HG02885 (cell line): Measurements from ENCODE around the gene FBN1.

ENCODE experiments used
- ATAC-seq: cut with Tn5 transposase; IDR thresholded peaks from one replicate; pipeline ENCODE4 v1.9.1; 2021; ENCODE audit warnings: mild to moderate bottlenecking; ENCODE audit not compliant: unreplicated experiment, poor library complexity

The FBN1 gene

DNA sequence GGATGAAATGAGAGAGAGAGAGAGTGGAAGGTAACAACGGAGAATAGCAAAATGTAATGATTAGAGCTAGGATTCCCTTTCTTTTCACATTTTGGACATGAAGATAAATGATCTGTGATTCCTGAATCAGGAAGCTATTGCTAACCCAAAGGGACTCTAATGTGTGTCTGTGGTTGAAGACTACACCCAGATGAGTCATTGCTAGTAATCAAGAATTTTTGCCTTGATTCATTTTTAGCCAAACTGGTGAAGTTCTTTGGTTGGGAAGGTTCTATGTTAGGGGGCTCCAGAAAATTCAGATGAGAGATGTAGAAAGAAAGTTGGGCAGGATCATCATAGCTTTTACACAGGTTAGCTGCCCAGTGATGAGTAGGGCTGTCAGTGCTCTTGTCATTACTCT is 197.9 kb downstream of the FBN1 start:
- no peak for ATAC-seq

DNA sequence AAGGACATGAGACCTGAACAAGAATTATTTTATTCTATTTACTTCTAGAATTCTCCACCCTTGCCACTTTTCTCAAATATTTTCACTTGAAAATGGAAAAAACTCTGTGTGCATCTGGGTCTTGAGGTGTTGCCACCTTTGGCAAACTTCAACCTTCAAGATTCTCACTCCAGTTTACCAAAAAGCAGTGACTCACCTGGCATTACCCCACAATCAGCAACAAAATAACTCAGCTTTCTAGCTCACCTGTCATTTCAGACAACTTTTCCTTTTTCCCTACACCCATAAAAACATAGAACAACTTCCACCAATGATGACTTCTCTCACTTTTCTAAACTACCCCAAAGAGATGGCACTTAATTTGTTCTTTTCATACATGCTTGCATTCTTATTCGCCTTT is 198.5 kb downstream of the FBN1 start:
- ATAC-seq, result no peak

DNA sequence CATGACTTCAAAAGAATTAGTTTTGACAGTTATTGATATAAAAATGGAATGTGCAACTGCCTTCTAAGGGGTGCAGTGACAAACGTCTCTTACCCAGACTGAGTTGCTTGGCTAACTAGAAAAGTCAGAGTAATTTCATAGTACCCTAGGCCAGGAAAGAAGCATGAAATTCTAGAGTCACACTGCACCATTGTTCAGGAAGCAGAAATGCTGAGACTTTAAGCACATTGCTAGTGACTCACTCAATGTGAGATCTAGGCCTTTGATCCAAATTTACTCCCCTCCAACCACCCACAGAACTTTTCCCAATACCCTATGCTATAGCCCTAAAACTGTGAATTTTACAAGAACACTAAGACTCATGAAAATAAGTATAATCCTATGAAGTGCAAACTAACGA is 203.5 kb downstream of the FBN1 start:
- no peak for ATAC-seq

DNA sequence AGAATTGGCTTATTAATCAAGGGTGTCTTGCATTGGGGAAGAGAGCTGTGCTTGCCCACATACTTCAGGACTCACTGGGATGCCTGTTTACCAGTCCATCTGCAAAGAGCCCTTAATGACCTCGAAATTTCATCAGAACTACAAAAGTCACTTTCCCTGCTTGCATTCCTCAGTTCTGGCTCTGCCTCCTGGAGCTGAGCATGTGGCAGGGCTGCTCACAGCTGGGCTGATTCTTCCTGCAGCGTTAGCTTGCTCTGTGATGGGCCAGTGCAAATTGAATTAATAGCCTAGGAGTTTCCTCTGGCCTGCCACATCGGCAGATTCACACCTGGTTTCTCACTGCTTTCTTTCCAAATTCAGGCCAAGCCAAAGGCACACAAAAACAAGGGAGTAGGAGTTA is 205.4 kb downstream of the FBN1 start:
- ATAC-seq, result no peak

DNA sequence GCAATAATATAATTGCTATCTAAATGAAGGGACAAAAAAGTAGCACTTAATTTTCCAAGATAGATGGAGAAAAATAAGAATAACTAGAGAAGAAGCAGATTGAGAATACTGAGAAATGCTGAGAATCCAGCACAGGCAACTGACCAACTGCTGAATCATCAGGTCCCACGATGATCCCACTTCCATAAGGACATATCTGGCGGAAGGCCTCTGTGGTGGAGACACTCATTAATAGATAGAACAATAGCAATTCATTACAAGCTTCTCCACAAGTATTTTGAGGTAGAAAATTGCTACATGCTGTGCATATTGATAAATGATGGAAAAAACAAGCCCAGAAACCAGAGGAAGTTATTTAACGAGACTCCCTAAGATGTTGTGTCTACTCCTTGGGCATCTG is 208.3 kb downstream of the FBN1 start:
- ATAC-seq, result no peak

DNA sequence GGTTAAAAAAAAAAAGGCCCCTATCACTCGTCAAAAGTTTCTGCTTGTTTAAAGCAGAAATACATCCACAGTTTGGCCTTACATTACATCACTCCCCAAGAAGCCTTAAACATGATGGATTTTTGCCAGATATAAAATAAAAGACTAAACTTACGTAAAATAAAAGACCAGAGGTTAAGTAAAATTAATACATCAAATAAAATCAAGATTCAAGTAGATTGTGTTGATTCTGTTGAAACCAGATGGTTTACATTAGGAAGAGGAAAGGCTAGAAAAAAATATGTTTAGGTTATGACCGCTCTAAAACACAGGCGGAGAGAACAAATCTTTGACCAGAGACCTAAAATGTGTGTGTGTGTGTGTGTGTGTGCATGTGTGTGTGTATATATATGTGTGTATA is 210.2 kb downstream of the FBN1 start:
- no peak for ATAC-seq

DNA sequence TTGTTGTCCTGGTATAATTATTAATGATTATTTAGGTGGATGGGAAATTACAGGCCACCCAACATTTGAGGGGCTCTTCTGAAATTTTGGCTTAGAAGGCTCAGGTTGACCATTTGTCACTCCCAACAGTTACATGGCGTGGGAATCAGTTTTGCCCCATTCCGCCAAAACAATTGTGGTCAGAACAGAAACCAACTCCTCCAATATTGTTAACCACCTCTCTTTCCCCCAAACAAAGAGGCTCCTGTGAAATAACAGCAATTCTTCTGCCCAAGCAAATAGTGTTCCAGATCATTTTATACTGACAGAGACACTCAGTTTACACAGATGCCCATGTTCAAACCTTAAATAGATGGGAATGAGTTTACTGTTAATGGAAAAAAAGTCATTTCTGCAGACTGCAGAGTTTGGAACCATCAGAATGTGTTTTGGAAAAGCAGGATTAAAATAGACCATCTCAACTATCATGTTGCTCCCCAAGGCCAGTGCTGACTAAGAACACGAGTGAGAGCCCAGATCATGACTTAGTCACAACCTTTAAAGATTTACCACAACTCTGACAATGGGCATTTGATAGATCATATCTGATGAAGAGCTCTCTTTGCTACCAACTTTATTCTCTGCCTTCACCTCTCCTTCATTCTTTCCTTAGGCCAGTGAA is 212.2 kb downstream of the FBN1 start:
- peak; percentile 78 for ATAC-seq

DNA sequence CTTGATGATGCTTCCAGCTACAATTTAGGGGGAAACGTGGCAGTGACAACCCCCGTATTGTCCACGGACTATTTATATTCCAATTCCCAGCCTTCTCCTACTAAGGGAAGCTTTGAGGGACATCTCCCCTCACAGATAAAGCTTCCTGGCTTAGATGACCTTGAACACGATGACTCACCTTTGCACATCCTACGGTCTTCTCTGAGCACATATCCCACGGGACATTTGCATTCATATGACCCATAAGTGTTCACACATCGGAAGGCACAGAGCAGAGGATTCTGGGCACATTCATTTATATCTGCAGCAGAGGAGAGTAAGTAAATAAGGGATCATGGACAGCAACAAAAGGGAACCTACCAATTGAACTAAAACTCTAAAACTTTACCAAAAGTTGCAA is 212.8 kb downstream of the FBN1 start:
- ATAC-seq, result no peak

DNA sequence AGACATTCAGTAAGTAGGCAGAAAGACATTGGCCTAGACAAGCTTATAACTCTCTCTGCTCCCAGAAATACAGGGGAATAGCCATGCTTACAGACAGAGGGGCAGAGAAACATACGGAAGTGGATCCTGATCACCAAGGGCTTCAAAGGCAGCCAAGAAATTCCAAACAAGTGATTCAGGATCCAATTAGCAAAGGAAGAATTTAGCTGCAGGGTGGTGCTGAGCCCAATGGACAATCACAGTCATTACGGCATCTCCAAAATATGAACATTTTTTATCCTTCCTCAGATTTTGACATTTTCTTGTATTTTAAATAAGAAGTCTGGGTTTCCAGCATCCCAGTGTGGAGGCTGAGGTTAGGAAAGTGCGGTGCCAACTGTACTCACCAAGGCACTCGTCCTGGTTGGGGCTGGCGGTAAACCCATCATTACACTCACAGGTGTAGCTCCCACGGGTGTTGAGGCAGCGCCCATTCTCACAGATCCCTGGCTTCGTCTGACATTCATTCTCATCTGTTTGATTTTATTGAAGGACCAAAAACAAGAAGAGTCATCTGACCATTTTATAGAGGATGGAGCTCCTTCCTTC is 217.5 kb downstream of the FBN1 start:
- ATAC-seq, result no peak

DNA sequence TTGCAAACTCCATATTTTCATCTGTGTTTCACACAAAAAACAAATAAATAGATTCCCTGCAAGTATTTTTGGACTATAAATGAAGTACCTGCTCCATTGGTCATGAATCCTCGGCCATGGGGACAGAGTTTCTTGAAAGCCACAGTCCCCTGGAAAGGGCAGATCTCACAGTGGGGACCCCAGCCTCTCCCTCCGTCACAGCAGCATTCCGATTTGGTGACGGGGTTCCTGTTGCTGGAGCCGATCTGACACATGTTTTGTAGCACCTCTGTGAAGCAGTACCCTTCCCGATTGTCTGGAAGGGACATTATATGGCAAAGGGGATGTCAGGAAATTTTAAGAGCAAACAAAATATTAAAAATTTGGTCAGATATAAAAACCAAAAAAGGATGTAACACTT is 218.0 kb downstream of the FBN1 start:
- ATAC-seq, result no peak

DNA sequence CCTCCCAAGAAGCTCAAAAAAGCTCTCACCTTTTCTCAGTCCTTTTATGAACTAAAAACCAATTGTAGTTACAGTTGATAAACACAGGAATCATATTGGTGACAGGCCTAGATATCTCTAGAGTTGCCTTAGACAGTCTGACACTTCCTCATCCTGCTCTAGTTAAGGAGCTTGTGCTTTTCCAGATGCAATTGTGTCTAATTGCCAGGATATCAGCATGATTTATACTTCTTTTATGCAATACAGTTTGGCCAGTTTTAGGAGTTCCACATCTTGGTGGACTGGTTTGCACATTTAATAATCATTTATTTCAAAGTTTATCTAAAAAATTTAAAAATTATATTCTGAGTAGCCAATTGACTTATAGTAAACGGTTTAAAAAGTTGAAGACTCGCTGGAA is 218.6 kb downstream of the FBN1 start:
- no peak for ATAC-seq

DNA sequence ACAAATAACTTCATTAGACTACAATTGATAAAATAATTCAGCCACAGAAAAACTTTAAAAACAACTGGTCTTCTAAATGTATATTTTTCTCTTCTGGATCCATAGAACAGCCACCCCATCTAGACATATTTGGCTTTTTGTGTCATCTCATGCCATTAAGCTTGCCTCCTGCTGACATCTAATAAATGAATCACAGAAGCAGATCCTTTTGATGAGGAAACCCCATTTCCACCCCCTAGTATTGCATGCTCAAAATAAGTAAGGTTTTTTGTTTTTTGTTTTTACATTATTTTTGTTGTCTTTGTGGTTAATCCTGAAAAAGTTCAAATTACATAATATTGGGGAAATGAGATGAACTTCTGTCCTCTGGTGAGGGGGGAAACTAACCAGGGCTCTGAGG is 219.5 kb downstream of the FBN1 start:
- no peak for ATAC-seq

DNA sequence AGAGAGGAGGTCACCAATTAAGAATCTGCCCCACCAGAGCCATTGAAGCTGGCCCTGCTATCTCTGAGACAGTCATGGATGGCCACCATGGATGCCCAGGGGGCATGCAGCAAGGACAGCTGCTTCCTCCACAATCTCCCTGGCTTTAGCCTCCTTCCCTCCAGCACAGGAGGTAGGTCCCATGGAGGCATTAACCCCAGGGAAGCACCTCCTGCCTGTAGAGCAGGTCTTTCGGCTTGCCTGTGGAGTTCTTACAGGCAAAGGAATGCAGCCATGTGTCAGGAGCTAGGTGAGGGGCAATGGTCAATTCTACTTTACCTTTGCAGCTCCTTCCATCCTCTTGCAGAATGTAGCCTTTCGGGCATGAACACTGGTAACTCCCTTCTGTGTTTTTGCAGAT is 220.5 kb downstream of the FBN1 start:
- no peak for ATAC-seq

DNA sequence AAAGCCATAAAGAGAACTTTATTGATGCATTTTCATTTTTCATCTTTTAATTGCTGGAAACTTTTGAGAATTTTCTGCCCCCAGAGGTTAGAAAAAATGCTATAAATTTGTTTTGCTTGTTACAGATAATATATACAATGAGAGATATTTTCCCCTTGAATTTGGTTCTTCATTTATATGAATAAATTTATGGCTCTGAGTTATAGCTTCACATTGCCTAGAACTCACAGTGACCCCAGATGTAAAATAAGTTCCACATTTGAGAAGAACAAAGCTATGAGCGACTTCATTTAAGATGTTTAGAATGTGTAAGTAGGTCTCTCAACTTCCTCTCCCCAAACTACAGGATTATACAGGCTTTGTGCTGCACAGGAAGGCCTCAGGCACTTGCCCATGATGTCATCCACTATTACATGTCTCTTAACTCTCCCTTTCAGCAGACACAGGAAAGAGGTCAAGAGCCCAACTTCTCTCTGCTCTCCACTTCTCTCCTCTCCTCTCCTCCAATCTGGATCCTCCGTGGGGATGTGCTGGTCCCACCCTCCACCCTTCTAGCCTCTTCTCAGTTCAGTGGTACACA is 221.5 kb downstream of the FBN1 start:
- peak; percentile 48 for ATAC-seq

DNA sequence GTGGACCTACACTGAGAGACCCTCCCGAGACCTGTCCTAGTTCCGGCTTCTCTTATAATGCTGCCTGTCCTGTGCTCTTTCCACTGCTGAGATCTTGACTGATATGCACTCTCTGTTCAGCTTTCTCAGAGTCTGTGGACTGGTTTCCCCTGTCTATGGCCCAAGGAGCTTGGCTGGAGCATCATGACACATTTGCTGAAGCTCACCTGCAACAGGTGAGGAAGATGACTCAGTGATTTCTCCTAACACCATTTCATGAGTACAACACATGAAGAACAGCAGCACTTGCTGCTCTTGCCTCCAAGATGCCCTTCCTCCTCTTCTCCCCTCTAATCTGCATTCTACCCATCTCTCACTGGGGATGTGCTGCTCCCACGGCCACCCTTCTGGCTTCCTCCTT is 222.2 kb downstream of the FBN1 start:
- ATAC-seq, result no peak

DNA sequence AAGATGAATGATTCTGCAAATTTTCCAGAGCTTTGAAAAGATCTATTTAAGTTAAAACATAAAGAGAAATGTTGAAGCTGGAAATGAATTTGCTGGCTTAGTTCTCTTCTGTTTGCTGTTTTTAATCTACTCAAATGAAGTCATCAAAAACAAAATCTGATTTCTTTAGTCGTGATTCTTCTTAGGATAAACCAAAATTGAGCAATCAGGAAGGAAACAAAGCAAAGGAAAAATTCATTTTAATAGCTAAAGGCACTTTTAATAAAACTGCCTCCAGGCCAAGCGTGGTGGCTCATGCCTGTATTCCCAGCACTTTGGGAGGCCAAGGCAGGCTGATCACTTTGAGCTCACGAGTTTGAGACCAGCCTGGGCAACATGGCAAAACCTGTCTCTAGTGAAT is 223.1 kb downstream of the FBN1 start:
- no peak for ATAC-seq

DNA sequence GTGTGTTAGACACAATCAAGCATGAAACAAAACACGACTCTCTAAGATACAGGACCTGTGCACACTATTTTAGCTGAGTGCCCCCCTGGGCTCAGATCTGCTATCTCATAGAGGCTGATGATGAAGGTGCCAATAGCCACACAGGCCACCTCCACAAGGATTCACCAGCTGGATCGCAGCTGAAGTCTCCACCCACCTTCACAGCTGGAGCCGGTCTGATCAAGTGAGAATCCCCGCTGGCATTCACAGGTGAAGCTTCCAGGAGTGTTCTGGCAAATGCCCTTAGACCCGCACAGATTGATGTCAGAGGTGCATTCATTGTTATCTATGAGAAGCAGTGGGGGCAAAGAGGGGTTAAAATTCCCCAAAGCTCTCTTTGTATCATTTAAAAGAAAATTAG is 224.1 kb downstream of the FBN1 start:
- ATAC-seq, result no peak

DNA sequence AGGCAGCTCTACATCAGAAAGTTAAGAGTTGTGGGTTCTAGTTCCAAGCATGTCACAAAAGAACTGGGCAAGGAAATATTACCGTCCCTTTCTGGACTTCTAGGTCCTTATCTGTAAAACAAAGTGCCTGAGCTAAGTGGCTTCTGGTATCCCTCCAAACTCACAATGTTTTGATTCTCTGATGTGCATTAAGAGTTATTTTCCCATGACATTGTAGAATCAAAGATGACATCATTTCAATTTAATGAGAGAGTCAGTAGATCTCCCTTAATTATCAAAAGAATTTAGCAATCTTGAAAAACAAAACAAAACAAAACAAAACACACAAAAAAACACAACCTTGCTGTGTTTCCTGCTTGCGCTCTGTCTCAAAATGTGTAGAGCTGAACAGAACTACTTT is 225.6 kb downstream of the FBN1 start:
- no peak for ATAC-seq

DNA sequence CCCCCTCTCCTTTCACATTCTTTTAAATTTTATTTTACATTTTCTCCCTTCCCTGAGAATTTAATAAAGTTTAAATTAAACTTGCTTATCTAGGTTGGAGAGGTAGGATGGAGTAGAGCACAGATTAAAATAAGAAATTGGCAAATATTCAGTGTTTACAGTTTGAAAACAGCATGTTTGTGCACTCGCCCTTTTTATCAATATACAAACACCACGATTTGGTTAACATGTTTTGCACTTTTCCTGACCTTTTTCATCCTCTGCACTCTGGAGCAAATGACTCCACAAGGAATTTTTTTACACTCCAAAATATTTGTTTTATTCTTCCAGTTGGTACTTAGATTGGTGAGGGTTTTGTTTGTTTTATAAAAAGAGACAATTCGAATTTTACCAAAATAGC is 227.2 kb downstream of the FBN1 start:
- no peak for ATAC-seq

DNA sequence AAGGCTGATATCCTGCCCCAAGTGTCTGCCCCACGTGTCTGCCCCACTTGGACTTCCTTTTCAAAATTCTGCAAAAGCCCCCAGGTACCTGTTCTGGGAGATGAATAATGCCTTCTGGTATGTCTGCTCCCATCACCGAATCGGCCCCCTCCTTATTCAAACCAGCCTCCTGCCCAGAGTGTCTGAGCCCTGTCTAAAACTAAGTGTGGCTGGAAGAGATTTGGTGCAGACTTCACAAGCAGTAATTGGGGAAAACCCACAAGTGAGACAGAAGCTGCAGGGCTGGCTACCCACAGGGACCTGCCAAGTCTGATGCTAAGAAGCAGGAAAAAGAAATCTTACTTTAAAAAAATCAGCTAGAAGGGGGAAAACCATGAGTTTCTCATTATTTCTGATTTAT is 229.2 kb downstream of the FBN1 start:
- no peak for ATAC-seq

DNA sequence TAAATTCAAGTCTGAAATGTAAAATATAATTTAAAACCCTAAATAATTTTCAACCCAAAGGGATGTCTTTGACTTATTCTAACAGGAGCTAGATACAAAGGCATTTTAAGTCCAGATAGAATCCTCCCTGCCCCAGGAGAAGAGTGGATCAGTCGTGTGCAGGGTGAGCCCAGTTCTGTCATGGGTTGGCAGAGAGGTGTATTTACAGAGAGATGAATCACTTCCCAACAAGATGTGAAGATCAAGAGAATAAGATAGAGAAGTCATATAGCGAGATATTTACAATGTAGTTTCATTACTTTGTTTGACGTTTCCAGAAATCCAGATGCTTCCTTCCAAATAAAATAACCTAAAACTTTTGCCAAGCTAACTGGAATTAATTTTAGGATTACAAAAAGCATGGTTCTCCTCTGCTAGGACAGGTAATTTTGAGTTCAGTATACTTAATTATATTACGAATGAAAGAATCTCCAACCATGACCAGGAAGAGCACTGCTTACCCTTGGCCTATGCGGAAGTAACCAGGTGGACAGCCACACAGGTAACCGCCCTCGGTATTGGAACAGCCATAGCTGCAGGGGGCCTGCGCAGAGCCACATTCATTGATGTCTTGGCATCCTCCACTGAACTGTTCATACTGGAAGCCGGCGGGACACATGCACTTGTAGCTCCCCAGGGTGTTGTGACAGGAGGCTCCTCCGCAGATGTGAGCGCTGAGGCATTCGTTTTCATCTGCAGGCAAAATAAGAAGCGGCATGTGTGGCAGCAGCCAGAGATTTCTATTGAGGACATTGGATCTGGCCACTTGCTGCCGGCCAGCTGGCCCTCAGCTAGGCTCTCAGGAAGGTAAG is 230.2 kb downstream of the FBN1 start:
- ATAC-seq, result no peak
